DND-41 (cell line): Measurements from ENCODE around the gene LTN1.

ENCODE experiments used
- ATAC-seq: fragments of 200-7000 bp; cut with Tn5 transposase; 3 replicates; pipeline ENCODE4 v1.9.1; 2021; ENCODE audit warnings: low read depth; ENCODE audit not compliant: insufficient read depth
- DNase-seq: peaks from one replicate; pipeline ENCODE4 v3.0.0-alpha.2; 2020
- H2AFZ ChIP-seq: 2 replicates; pipeline ENCODE4 v1.6.0; 2012; ENCODE audit warnings: low read depth, low read length
- H3K27ac ChIP-seq: 2 replicates; pipeline ENCODE4 v1.5.1; 2012; ENCODE audit warnings: low read length, inconsistent platforms
- H3K27me3 ChIP-seq: fragments of 200-600 bp; sonication (generic); 2 replicates; pipeline ENCODE4 v1.6.0; 2012; ENCODE audit warnings: low read length, mild to moderate bottlenecking, inconsistent platforms; ENCODE audit not compliant: insufficient read depth, poor library complexity
- H3K36me3 ChIP-seq: 2 replicates; pipeline ENCODE4 v1.5.1; 2012; ENCODE audit warnings: low read length, inconsistent platforms; ENCODE audit not compliant: insufficient read depth
- H3K4me1 ChIP-seq: 2 replicates; pipeline ENCODE4 v1.5.1; 2012; ENCODE audit warnings: mild to moderate bottlenecking, low read length; ENCODE audit not compliant: insufficient read depth
- H3K4me2 ChIP-seq: 2 replicates; pipeline ENCODE4 v1.6.0; 2012; ENCODE audit warnings: mild to moderate bottlenecking, moderate library complexity, low read length, inconsistent platforms; ENCODE audit not compliant: insufficient read depth
- H3K4me3 ChIP-seq, 2 experiments: fragments of 200-600 bp in 1 of 2; shearing (Covaris generic) in 1 of 2; 2 replicates each; pipeline ENCODE4 v1.5.1; 2012 to 2016; ENCODE audit warnings: inconsistent platforms in 2 of 2, low read length in 2 of 2, mild to moderate bottlenecking in 2 of 2, low read depth in 1 of 2, moderate library complexity in 1 of 2
- H3K79me2 ChIP-seq: 2 replicates; pipeline ENCODE4 v1.6.0; 2012; ENCODE audit warnings: low read length, inconsistent platforms; ENCODE audit not compliant: insufficient read depth
- H3K9ac ChIP-seq: 2 replicates; pipeline ENCODE4 v1.6.0; 2012; ENCODE audit warnings: low read depth, mild to moderate bottlenecking, inconsistent platforms, low read length, moderate library complexity
- H3K9me3 ChIP-seq: 2 replicates; pipeline ENCODE4 v1.5.1; 2012; ENCODE audit warnings: low read length, moderate library complexity, mild to moderate bottlenecking, inconsistent platforms; ENCODE audit not compliant: insufficient read depth, severe bottlenecking
- H4K20me1 ChIP-seq: 2 replicates; pipeline ENCODE4 v1.6.0; 2012; ENCODE audit warnings: low read length; ENCODE audit not compliant: insufficient read depth
- CTCF ChIP-seq: IDR thresholded peaks from 2 replicates; pipeline ENCODE4 v1.5.1; 2012; ENCODE audit warnings: borderline replicate concordance, low read length, moderate library complexity, mild to moderate bottlenecking; ENCODE audit not compliant: poor library complexity, severe bottlenecking; ENCODE audit errors: extremely low read depth
- EZH2 ChIP-seq: IDR thresholded peaks from 3 replicates; pipeline ENCODE4 v1.6.1; 2012; ENCODE audit warnings: borderline replicate concordance, low read depth, mild to moderate bottlenecking, moderate library complexity, low read length, inconsistent platforms; ENCODE audit not compliant: severe bottlenecking

LTN1 gene

GRCh38 chr21:29007135-29007534 lies 14.5 kb upstream of the LTN1 start:
- no peak overlapping the region for H3K27ac ChIP-seq
- peaks cover 27% of the 10 kb centered on the region for H3K36me3 ChIP-seq
- no peak overlapping the region for H3K4me2 ChIP-seq
- no peaks in the 10 kb centered on the region for H3K27me3 ChIP-seq
- H3K4me3 ChIP-seq = no peak overlapping the region
- H3K9me3 ChIP-seq = no peaks in the 10 kb centered on the region
- DNase-seq (no peak), ATAC-seq (no peak)
- H3K79me2 ChIP-seq = peaks cover 15% of the 10 kb centered on the region
- H3K4me1 ChIP-seq = peaks cover 14% of the 10 kb centered on the region
- no peak overlapping the region for H3K9ac ChIP-seq
- H4K20me1 ChIP-seq = no peaks in the 10 kb centered on the region
- TF ChIP-seq CTCF = no peak
- TF ChIP-seq EZH2 = no peak
- H2AFZ ChIP-seq = no peak overlapping the region

- peaks cover 27% of the 10 kb centered on the region for H3K36me3 ChIP-seq
- H2AFZ ChIP-seq = no peak overlapping the region
- DNase-seq (no peak), ATAC-seq (no peak)
- H3K9ac ChIP-seq = no peak overlapping the region
- no peaks in the 10 kb centered on the region for H3K9me3 ChIP-seq
- peaks cover 15% of the 10 kb centered on the region for H3K79me2 ChIP-seq
- H3K4me2 ChIP-seq = no peak overlapping the region
- peaks cover 16% of the 10 kb centered on the region for H3K4me1 ChIP-seq
- no peaks in the 10 kb centered on the region for H4K20me1 ChIP-seq
- H3K27ac ChIP-seq = no peak overlapping the region
- H3K4me3 ChIP-seq = no peak overlapping the region
- no peak for TF ChIP-seq CTCF
- TF ChIP-seq EZH2 = no peak
- no peaks in the 10 kb centered on the region for H3K27me3 ChIP-seq
Observed at GRCh38 chr21:29005696-29006095, 13.0 kb upstream of the LTN1 start.

GRCh38 chr21:29002442-29003144 lies 9.9 kb upstream of the LTN1 start:
- peaks cover 17% of the 10 kb centered on the region for H3K36me3 ChIP-seq
- H4K20me1 ChIP-seq = no peaks in the 10 kb centered on the region
- peak overlapping the region; percentile 94 for H2AFZ ChIP-seq
- H3K4me2 ChIP-seq = peak overlapping the region; percentile 80
- H3K27ac ChIP-seq = peak overlapping the region; percentile 95
- no peaks in the 10 kb centered on the region for H3K9me3 ChIP-seq
- H3K4me1 ChIP-seq = peaks cover 16% of the 10 kb centered on the region
- H3K27me3 ChIP-seq = no peaks in the 10 kb centered on the region
- H3K9ac ChIP-seq = peak overlapping the region; percentile 83
- DNase-seq = peak; percentile 95
- peak; percentile 99 for ATAC-seq
- peaks cover 15% of the 10 kb centered on the region for H3K79me2 ChIP-seq
- peak; percentile 6 for TF ChIP-seq CTCF
- TF ChIP-seq EZH2 = no peak
- H3K4me3 ChIP-seq = peak overlapping the region; percentile 54 to 92; a peak in 3 of 4 replicates
